HG02678 (cell line): ENCODE measurements around the gene HSF2BP.
"Not testable (repeated sequence)": the region's sequence is repeated elsewhere in the genome, so short reads cannot be mapped to it uniquely, and the experiment has no call there.

Experiments used
- ATAC-seq: cut with Tn5 transposase; IDR thresholded peaks from one replicate; pipeline ENCODE4 v1.9.1; 2021; ENCODE audit warnings: mild to moderate bottlenecking, moderate library complexity; ENCODE audit not compliant: unreplicated experiment

Gene HSF2BP

GRCh38 chr21:43688906-43689305 is 29.6 kb upstream of the HSF2BP start:
- no peak for ATAC-seq

- no peak for ATAC-seq
Measured at GRCh38 chr21:43687566-43688399, 28.5 kb upstream of the HSF2BP start.

- no peak for ATAC-seq
Measured at GRCh38 chr21:43686811-43687565, 27.7 kb upstream of the HSF2BP start.

DNA sequence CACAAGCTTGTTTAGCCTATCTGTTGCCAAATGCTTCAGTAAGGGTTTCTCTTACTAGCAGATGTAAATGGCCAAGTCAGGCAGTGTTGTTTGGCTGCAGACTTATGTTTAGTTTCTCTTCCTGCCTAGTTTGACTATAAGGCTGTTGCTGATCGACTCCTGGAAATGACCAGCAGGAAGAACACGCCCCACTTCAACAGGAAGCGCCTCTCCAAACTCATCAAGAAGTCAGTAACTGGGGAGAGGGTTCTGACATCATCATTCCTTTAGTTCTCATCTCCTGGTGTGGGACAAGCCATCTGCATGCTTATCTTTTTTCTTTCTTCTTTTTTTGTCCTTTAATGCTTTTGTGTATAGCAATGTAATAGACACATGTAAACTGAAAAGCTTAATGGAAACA is 25.1 kb upstream of the HSF2BP start:
- ATAC-seq, result no peak

GRCh38 chr21:43681650-43682049 is 22.4 kb upstream of the HSF2BP start:
- no peak for ATAC-seq

DNA sequence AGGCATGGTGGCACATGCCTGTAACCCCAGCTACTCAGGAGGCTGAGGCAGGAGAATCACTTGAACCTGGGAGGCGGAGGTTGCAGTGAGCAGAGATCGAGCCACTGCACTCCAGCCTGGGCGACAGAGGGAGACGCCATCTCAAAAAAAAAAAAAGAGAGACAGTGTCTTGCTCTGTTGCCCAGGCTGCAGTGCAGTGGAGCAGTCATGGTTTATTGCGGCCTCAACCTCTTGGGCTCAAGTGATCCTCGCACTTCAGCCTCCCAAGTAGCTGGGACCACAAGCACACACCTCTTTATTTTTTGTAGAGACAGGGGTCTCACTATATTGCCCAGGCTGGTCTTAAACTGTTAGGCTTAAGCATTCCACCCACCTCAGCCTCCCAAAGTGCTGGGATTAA is 21.1 kb upstream of the HSF2BP start:
- ATAC-seq, result not testable (repeated sequence)

- no peak for ATAC-seq
Measured at GRCh38 chr21:43679951-43680350, 20.7 kb upstream of the HSF2BP start.

DNA sequence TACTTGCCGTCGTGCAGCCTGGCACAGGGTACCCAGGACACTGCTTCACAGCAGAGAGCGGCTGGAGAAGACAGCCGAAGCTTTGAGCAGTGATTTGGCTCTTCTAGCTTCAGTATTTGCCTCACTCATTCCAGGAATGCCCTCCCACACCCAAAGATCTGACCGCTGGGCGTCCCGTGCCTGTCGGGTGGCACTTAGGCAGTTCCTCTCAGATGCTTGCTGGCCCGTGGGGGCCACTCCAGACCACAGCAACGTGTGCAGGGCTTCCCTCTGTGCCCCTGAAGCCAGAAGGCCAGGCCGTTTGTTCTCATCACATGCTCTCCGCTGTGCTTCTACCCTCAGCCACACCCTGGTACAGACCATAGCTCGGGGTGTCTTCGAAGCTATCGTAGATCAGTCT is 17.1 kb upstream of the HSF2BP start:
- ATAC-seq, result no peak

GRCh38 chr21:43675871-43676270 is 16.6 kb upstream of the HSF2BP start:
- no peak for ATAC-seq

DNA sequence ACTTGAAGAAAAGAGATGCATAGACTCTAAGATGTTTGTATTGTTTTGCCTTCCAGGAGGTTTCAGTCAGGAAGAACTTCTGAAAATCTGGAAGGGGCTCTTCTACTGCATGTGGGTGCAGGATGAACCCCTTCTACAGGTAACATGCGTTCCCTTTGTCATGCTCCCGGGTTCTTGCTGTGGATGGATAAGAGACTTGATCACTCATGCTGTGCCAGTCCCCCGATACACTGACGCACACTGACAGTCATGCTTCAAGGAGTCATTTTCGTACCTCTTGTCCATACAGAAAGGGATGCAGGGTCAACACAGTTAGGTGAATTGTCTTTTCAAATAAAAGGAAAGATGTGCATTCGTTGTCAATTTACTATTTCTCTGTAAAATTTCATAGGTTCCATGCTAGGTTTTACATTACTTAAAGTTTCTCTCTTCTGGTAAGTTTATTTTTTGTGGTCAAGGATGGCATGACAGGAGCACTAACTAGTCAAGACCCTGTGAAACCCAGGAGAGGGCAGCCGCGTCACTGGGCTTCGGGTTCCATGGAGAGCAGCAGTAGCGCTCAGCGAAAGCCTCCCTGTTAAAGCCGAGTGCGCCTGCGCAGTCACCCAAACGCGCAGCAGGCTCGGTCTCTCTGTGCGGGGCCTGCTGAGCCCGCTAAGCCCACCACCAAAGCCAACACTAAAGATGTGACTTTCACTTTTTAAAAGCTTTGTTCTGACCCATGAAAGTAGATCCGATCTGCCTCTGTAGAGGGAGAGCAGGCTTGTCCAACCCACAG is 10.7 kb upstream of the HSF2BP start:
- no peak for ATAC-seq

DNA sequence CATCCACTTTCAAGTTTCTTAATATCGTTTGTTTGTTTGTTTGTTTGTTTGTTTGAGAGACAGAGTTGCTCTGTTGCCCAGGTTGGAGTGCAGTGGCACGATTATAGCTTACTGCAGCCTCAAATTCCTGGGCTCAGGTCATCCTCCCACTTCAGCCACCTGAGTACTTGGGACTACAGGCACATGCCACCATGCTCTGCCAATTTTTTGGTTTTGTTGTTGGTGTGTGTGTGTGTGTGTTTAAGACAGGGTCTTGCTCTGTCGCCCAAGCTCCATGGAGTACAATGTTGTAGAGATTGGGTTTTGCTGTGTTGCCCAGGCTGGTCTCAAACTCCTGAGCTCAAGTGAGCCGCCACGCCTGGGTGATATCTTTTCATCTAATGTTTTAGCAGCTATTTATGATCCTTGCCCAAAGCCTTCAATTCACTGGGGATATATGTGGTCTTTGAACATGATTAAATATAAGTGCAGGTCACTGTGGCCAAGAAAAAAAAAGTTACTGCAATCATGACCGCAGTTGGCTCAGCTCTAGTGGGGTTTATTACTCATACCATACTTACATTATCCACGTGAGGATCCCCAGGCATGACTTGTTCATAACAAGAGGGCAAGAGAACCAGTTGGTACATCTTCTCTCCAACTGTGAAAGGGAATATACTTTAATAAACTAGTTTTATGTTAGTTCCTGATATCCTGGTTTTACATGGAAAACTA is 8.1 kb upstream of the HSF2BP start:
- no peak for ATAC-seq

DNA sequence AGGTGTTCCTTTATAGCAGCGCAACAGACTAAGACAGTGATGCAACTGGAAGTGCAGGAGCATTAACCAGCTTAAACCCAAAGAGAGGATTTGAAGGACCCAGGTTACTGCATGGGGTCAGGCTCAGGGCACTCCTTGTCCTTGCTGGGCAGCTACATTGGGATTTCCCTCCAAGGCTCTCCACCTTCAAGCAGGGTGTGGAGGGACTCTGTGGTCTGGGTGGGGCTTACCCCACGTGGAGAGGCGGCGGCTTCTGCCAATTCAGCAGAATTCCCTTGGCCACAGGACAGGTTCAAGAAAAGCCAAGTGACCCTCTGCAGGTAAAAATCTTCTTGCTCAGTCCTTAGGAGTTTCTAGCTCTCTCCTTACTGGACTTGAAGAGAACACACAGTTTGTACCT is 6.6 kb upstream of the HSF2BP start:
- no peak for ATAC-seq

DNA sequence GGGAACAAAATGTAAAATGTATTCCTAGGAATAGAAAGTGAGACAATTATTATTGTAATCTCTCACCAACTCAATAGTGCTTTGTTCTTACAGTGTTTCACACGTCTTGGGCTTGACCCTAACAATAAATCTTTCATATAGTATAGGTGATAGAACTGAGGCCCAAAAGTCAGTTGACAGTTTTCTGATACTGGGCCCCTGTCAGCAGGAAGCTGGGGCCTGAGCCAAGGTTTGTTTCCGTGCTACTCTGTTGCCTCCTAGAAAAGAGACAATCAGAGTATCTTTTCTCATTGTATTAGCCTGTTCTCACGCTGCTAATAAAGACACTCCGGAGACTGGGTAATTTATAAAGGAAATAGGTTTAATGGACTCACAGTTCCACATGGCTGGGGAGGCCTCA is 5.1 kb upstream of the HSF2BP start:
- no peak for ATAC-seq

GRCh38 chr21:43663033-43663432 is 3.7 kb upstream of the HSF2BP start:
- ATAC-seq, result no peak

DNA sequence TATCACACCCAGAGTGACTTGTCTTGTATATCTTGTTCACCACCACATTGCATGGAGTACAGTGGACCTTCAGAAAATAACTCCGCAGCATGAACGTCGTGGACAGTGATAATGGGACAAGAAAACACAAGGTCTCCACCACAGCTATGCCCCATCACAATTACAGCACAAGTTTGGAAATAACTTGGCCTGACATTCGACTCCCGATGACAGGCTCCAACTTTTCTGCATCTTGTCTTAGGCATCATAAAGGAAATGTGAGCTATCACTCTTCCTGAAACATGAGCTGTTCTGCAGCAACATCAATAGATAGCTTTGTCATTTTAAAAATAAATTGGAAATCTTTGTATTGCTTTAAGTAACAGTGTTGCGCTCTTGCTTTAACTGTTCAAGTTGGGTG is 3.0 kb upstream of the HSF2BP start:
- no peak for ATAC-seq

GRCh38 chr21:43658769-43659135 is 536 bp downstream of the HSF2BP start:
- ATAC-seq, result no peak

- no peak for ATAC-seq
Measured at GRCh38 chr21:43658088-43658741, 1.1 kb downstream of the HSF2BP start.

DNA sequence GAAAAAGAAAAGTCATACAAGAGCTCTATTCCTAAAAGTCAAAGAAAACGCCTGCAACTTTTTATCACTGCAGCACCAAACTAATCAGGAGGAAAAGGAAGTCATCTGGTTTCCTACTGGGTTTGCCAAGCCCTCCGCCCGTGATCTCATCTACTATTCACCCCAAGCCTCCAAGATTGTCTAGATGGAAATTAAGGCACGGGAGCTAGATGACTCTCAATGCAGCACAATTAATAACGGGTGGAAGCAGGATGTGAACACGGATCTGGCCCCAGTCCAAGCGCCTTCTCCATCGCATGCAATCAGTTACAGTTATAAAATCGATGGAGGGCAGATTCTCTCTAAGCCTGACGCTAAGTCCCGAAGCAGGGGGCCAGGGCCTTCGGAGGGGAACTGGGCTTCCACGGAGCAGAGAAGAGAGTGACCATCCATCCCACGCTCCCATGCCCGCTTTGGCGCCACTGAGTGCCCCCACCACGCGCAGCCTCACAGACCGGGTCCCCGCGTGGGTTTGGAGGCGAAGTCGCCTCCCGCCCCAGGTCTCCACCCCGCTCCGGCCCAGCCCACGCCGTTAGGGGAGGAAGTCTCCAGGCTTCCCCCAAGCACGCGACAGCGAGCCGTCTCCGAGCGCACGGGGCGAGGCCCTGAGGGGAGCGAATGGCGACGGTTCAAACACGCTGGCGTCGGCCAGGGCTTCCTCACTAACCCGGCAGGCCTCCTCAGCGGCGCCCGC is 1.8 kb downstream of the HSF2BP start:
- ATAC-seq, result no peak

- ATAC-seq, result no peak
Measured at GRCh38 chr21:43654806-43655489, 4.3 kb downstream of the HSF2BP start.
